ENCODE measurements around the gene FAM228A.

DNA sequence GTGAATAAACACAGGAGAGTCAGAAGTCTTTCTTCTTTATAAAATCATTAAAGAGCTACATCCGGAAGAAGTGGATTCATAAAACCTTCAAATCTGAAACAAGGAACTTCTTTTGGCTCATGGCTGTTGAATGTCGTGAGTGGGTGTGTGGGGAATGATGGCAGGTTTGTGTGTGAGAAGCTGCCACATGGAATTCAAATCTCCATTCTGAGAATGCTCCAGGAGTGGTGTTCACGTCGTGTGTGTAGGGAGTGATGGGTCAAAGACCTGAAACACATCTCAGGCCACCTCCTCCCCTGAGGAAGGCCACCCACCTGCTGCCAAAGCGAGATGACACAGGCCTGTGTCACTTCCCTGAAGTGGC lies 28.9 kb downstream of the FAM228A start:
- TF ChIP-seq ELF4 (IDR thresholded peaks at IDR 0.05): no peak
- TF ChIP-seq FOXM1 (IDR thresholded peaks at IDR 0.05; ENCODE audit: borderline replicate concordance): no peak
- no peak for TF ChIP-seq FOXK2 (IDR thresholded peaks at IDR 0.05)
- TF ChIP-seq LEF1 (IDR thresholded peaks at IDR 0.05; ENCODE audit: borderline replicate concordance): no peak
- no peak for TF ChIP-seq SP1 (IDR thresholded peaks at IDR 0.05)
- TF ChIP-seq NFRKB (IDR thresholded peaks at IDR 0.05): no peak
- TF ChIP-seq SUZ12 (IDR thresholded peaks at IDR 0.05): no peak
- no peak for TF ChIP-seq ZNF384 (IDR thresholded peaks at IDR 0.05)
- TF ChIP-seq CTBP1 (IDR thresholded peaks at IDR 0.05; ENCODE audit: borderline replicate concordance): no peak
